GM12801 (cell line): Measurements from ENCODE around the gene CDC14B.

ENCODE experiments used
- CTCF ChIP-seq: IDR thresholded peaks from one replicate; pipeline ENCODE4 v1.5.1; 2011; ENCODE audit warnings: control low read depth; ENCODE audit not compliant: insufficient read length; ENCODE audit errors: extremely low read depth

CDC14B gene

GRCh38 chr9:96478829-96479371 lies 140.7 kb downstream of the CDC14B start:
- TF ChIP-seq CTCF: no peak

- no peak for TF ChIP-seq CTCF
Observed at GRCh38 chr9:96476591-96476990, 143.1 kb downstream of the CDC14B start.

GRCh38 chr9:96476013-96476412 lies 143.6 kb downstream of the CDC14B start:
- no peak for TF ChIP-seq CTCF

GRCh38 chr9:96467784-96468183 lies 151.9 kb downstream of the CDC14B start:
- TF ChIP-seq CTCF: no peak

- no peak for TF ChIP-seq CTCF
Observed at GRCh38 chr9:96464426-96464825, 155.2 kb downstream of the CDC14B start.

GRCh38 chr9:96462541-96462940 lies 157.1 kb downstream of the CDC14B start:
- TF ChIP-seq CTCF: no peak

- no peak for TF ChIP-seq CTCF
Observed at GRCh38 chr9:96461336-96461735, 158.3 kb downstream of the CDC14B start.
